ENCODE data around the gene GMPR.
"Not testable (repeated sequence)": the region's sequence is repeated elsewhere in the genome, so short reads cannot be mapped to it uniquely, and the experiment has no call there.

Gene GMPR

DNA sequence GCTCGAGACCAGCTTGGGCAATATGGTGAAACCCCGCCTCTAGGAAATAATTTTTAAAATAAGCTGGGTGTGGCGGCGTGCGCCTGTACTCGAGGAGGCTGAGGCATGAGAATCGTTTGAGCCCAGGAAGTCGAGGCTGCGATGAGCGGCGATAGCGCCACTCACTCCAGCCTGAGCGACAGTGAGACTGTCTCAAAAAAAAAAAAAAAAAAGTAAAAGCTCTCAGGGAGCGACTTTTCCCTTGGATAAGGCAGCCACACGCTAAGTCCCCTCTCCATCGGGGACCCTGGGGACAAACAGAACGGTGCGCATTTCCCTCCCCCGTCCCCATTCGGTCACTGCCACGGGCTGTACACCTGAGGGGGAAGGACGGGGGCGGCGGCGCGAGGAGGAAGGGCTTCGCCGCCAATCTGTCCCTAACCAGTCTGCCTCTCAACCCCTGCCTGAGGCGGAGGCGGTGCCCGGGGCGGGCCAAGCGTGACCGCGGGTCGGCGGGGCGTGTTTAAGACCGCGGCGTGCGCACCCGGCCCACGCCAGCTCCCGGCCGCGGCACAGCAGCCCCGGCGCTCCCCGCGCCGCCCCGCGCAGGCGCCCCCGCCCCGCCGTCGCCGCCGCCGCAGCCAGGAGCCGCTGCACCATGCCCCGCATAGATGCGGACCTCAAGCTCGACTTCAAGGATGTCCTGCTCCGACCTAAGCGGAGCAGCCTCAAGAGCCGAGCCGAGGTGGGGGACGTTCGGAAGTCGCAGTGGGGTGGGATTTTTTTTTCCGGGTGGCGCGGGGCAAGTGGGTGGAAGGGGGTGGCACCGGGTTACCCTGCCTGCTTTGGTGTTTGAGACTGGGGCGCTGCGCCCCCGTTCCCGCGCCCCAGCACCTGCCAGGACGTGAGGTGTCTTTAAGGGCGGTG, at the start of gene GMPR:
Gene GMPR, plus strand, starts transcription at position 531 of the 906 bp plus-strand sequence. Its CDS starts 107 bp downstream, at position 638.
- no peak for DNase-seq

DNA sequence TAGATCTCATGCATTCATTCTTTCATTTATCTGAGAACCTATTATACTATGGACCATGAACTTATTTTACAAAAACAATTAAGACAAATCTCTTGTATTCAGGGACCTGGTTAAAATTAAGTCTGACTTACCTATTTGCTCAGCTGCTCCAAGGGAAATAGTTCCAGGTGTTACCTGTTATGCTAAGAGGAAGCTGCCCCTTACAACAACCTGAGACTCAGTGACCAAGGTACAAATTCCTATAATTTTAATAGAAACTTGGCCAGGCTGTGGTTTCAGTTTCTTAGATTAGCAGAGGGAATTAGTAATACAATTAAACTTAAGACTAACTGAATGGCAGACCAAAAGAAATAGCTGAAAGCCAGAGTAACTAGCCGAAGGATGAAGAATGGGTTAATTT, 48.2 kb upstream of the GMPR start:
- DNase-seq, result no peak

DNA sequence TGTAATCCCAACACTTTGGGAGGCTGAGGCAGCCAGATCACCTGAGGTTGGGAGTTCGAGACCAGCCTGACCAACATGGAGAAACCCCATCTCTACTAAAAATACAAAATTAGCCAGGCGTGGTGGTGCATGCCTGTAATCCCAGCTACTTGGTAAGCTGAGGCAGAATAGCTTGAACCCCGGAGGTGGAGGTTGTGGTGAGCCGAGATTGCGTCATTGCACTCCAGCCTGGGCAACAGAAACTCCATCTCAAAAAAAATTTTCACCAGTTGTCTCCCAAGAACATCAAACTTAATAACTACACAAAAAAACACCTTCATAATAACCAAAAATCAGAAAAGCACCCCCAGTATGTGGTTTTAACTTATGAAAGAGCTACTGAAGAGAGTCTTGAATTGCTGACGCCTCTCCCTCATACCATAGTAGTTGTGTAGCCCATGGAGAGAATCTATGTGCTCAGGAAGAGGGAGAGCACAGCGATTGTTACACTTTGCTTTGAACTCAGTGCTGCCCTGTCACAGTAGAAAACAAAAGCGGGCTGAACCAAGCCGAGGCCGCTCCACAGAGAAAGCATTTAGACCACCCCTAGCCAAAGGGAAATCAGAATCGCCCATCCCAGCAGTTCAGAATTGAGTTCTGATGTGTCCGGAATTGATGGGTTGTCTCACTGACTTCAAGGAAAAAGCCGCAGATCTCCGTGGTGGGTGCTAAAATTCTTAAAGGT, 42.0 kb upstream of the GMPR start:
- DNase-seq, result no peak

DNA sequence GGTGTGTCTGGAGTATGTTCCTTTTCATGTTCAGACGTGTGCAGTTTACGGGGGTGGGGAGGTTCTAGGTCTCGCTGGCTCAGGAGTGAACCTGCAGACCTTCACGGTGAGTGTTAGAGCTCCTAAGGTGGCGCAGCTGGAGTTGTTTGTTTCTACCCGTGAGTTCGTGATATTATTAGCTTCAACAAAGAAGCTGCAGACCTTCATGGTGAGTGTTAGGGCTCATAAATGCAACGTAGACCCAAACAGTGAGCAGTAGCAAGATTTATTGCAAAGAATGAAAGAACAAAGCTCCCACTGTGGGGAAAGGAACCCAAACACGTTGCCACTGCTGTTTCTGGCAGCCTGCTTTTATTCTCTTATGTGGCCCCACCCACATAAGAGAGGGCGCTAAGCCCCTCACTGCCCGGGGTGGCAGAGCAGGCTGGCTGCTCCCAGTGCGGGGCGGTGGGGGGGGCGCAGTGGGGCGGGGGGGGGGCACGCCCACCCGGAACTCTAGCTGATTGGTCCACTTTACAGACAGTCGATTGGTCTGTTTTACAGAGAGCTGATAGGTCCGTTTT, 41.3 kb upstream of the GMPR start:
- no peak for DNase-seq

DNA sequence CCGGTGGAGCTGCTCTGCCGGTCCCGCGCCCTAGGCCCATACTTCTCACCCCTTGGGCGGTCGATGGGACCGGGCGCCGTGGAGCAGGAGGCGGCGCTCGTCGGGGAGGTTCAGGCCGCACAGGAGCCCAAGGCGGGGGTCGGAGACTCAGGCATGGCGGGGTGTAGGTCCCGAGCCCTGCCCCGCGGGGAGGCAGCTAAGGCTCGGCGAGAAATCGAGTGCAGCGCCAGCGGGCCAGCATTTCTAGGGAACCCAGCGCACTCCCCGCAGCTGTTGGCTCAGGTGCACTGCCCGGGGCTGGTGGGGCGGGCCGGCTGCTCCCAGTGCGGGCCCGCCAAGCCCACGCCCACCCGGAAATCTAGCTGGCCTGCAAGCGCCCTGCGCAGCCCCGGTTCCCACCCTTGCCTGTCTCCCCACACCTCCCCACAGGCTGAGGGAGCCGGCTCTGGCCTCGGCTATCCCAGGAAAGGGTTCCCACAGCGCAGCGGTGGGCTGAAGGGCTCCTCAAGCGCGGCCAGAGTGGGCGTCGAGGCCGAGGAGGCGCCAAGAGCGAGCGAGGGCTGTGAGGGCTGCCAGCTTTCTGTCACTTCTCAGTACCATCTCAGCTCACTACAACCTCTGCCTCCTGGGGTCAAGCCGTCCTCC, 40.2 kb upstream of the GMPR start:
- DNase-seq, result no peak

DNA sequence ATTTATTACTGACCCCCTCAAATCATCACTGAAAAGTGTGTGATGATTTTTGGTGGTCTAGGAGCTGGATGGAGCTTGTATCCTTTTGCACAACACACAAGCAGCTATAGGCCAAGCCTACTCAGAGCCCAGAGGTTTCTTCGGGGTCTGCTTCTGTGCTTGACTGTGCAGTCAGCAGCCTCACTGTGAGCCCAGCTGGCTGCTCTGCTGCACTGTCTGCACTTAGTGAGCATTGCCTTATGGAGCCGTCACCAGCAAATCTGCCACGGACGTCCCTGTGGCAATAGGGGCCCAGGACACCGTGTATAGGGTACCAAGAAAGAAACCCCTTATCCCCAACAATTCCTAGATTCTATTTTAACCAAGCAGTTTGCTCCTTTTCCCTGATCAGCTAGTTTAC, 38.6 kb upstream of the GMPR start:
- DNase-seq, result no peak

DNA sequence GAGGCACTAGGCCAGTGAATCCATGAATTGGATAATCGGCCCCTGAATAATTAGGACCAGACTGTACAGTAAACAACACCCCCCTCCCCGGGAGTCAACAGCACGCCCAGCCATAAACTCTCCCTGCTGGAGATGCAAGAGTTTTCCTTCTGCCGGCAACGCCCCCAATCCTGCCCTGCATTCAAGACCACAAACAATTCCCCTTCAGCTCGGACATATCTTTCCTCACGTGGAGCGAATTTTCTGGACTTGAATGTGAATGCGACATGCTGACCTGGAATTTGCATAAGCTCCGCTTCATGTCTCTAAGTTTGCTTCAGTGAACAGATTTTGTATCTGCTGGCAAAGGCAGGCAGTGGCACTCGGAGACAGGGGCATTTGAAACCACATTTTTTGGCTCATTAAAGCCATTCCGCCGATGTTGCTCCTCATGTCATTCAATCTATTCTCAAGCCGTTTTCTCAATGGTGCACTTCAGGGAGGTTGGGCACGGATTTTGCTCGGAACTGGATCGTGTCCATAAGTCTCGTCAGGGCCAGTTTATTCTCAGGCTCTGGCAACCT, 38.0 kb upstream of the GMPR start:
- no peak for DNase-seq

DNA sequence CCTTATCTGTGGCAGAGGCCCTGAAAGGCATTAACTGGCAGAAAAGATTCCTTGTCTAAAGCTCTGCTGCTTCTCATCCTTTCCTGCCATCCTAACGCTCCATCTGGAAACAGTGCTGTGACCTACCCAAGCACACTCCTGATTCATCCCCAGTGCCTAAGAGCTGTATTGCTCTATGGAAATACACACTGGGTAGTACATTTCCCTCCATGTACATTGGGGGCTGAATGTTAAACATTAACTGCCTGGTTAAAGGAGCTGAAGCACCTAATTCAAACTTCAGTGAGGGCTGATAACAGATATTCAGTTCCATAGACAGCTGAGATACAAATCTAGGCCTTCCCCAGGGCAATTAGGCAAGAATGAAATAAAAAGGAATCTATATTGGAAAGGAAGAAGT, 36.7 kb upstream of the GMPR start:
- DNase-seq, result no peak

DNA sequence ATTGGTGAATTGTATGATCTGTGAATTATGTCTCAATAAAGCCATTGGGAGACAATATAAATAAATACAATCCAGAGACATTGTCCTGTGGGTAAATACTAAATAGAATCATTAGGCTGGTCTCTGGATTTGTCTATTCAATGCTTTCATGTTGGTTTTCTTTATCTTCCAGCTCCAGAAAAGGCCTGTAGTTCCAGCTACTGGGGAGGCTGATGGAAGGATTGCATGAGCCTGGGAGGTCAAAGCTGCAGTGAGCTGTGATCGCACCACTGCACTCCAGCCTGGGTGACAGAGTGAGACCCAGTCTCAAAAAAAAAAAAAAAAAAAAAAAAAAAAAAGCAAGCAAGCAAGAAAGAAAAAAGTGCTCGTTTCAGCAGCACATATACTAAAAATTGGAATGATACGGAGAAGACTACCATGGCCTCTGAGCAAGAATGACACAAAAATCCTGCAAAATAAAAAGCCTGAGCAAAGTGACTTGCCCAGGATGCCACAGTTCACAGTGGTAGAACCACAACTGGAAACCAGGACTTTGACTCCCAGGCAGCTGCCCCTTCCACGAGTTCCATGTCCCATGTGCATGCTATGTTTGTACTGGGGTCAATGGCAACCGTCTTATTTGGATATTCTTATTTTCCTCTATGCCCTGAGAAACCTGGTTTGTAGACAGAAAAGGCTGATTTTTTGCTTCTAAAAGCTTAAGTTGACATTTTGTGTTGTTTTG, 33.6 kb upstream of the GMPR start:
- DNase-seq, result no peak

DNA sequence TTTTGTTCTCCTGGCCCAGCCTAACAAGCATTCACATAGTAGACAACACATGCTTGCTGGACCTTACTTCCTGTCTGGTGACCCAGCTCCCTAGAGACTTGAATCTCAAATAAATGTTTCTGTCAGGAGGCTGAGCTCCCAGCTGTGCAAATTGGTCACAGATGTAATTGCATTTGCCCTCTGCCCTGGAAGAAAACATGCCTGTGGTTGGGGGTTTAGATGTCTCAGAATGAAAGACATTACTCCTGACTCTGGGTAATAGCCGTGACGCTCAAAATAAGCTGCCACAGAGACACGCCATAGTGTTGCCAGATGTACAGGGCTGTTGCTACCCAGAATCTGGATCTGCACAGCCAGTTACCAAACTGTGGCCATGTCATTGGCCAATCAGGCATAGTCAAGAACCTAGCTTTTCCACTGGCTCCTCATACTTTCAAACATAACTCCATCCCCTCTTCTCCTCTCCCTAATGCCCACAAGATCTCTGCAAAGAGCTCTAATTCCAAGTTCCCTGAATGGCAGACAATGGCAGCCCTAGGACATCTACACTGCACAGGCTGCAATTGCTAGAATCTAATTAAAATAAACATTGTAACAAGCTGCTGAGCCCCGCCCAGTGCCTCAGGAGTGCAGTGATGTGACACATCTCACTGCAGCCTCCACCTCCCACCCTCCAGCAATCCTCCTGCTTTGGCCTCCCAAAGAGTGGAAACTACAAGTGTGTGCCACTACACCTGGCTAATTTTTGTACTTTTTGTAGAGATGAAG, 32.8 kb upstream of the GMPR start:
- no peak for DNase-seq

DNA sequence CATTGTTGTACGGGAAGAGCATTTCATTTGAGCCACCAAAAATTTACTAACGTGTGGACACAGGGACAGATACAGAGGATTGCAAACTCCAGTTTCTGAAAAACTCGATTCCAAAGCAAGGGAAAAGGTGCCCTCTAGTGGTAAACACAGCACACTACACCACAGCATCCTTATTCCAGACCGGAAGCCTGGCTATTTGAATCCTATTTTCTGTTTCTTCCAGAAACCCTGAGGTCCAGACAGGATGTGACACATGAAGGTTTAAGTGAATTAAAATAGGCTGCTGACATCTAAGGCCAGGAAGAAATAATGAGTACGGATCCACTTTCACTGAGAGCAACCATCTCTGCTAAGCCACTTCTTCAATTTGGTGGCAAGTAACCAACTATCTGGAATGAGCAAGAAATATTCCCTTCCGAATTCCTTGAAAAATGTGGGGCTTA, 31.8 kb upstream of the GMPR start:
- DNase-seq, result peak; percentile 38

DNA sequence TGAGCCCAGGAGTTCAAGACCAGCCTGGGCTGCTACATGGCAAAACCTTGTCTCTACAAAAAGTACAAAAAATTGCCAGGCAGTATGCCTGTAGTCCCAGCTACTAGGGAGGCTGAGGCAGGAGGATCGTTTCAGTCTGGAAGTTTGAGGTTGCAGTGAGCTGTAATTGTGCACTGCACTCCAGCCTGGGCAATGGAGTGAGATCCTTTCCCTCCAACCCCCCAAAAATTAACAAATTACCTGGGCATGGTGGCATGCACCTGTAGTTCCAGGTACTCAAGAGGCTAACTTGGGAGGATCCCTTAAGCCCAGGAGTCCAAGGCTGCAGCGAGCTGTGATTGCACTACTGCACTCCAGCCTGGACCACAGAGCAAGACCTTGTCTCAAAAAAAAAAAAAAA, 29.4 kb upstream of the GMPR start:
- no peak for DNase-seq

DNA sequence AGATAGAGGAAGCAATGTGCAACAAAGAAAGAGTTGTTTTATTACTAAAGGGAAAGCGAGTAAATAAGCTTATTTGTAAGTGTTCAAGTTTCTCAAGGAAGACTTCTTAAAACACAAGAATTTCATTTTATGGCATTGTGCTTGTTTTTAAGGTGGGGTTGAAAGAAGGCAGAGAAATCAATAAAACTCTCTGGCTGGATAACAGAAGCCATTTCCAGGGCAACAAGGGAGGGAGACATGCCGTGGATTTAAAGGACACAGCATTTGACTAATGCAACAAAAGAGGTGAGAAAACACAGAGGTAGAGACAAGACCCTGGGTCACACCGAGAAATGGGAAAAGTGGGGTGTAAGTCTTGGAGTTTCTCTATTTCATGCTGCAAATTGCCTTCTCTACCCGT, 28.8 kb upstream of the GMPR start:
- no peak for DNase-seq

DNA sequence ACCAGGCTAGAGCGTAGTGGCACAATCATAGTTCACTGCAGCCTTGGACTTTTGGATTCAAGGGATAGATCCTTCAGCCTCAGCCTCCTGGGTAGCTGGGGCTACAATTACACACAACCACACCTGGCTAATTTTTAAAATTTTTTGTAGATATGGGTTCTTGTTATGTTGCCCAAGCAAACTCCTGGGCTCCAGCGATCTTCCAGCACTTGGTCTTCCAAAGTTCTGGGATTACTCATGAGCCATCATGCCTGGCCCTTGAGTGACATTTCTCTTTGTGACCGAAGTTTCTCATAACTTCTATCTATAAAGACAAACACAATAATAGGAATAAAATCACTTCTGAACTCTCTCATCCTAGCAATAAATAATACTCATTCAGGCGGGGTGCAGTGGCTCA, 26.1 kb upstream of the GMPR start:
- DNase-seq, result no peak

DNA sequence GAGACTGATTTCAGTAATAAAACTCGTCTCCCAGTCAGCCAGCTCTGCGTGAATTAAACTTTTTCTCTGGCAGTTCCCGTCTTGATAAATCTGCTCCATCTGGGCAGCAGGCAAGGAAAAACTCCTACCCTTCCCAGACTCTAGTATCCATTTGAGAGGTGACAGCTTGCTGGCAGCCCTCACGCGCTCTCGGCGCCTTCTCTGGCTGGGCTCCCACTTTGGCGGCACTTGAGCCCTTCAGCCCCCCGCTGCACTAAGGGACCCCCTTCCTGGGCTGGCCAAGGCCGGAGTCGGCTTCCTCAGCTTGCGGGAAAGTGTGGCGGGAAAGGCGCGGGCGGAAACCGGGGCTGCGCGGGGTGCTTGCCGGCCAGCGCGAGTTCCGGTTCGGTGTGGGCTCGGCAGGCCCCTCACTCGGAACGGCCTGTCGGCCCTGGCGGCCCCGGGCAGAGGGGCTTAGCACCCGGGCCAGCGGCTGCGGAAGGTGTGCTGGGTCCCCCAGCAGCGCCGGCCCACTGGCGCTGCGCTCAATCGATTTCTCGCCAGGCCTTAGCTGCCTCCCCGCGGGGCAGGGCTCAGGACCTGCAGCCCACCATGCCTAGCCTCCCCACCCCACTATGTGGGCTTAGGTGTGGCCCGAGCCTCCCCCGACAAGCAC, 21.8 kb upstream of the GMPR start:
- no peak for DNase-seq

DNA sequence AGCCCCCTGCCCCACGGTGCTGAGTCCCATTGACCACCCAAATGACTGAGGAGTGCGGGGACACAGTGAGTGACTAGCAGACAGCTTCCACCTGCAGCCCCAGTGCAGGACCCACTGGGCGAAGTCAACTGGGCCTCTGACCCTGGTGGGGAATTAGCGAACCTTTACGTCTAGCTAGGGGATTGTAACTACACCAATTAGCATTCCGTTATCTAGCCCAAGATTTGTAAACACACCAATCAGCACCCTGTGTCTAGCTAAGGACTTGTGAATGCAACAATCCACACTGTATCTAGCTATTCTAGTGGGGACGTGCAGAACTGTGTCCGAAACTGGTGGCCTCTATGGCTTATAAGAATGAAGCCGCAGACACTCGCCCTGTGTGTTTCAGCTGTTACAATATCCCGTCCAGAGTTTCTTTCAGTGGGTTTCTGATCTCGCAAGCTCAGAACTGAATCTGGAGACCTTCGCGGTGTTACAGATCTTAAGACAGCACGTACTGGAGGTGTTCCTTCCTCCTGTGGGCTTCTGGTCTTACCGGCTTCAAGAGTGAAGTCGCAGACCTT, 21.1 kb upstream of the GMPR start:
- DNase-seq, result no peak

DNA sequence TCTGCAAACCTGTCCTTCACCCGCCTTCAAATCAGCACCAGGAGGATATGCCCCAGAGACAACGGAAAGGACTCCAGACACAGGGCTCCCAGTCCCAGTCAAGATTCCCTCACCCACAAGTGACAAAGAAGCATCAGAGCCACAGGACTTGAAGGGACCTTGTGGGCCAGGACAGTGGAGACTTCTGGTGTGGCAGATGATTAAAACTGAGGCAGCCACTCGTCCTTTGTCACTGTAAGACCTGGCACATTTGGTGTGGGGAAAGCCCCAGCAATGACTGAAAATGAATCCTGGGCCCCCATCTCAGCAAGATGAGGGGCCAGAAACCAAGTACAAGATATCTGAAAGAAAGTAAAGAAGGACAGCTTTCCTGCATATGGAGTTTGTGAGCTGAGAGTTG, 15.6 kb upstream of the GMPR start:
- DNase-seq, result no peak

DNA sequence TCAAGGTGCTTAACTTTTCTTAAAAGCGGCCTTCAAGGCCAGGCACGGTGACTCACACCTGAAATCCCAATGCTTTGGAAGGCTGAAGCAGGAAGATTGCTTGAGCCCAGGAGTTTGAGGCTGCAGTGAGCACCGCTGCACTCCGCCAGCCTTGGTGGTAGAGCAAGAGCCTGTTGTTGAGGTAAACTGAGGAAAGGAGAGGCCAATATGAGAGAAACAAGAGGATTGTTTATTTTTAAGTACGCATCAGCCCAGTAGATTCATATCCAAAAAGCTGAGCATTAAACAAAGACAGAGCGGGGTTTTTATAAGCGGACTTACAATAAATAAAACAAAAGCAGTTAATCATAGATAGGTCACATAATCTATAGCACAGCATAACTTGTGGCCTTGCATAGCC, 15.0 kb upstream of the GMPR start:
- DNase-seq, result no peak

DNA sequence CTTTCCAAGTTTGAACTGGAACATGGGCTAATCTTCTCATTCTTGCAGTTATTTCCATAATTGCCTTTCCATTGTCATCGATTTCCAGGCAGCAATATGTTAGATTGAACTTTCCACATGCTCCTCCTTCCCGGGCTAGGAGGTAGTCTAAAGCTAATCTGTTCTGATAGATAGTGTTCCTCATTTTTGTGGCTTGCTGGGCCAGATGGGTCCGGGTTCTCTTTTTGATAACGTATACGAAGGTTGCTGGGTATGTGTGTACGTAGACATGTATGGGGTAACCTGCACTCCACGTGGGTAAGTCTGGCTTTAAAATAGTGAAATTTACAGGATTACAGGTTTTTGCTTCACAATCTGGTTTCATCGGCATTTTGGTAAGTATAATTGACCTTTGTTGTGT, 14.0 kb upstream of the GMPR start:
- DNase-seq, result no peak

DNA sequence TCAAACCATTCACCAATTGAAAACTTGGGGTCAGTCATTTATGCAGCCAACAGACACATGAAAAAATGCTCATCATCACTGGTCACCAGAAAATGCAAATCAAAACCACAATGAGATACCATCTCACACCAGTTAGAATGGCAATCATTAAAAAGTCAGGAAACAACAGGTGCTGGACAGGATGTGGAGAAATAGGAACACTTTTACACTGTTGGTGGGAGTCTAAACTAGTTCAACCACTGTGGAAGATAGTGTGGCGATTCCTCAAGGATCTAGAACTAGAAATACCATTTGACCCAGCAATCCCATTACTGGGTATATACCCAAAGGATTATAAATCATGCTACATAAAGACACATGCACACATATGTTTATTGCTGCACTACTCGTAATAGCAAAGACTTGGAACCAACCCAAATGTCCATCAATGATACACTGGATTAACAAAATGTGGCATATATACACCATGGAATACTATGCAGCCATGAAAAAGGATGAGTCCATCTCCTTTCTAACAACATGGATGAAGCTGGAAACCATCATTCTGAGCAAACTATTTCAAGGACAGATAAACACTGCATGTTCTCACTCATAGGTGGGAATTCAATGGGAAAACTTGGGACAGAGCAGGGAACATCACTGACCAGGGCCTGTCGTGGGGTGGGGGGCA, 13.2 kb upstream of the GMPR start:
- not testable (repeated sequence) for DNase-seq
